Liver (tissue), 3 donors: ENCODE results near the gene GPN3.
"Not testable (repeated sequence)": the region's sequence is repeated elsewhere in the genome, so short reads cannot be mapped to it uniquely, and the experiment has no call there.

Experiments
- FOXA1 ChIP-seq: IDR thresholded peaks from 2 replicates; pipeline ENCODE4 v1.6.1; 2016; ENCODE audit warnings: antibody characterized with exemption
- FOXA2 ChIP-seq: IDR thresholded peaks from 2 replicates; pipeline ENCODE4 v1.6.1; 2016; ENCODE audit warnings: antibody characterized with exemption
- HNF4A ChIP-seq, 2 donors: conservative IDR thresholded peaks; 2 replicates each; pipeline ENCODE4 v1.6.1; 2016; ENCODE audit warnings: antibody characterized with exemption in 2 of 2, mild to moderate bottlenecking in 2 of 2
- RAD21 ChIP-seq, 2 donors: IDR thresholded peaks; 2 replicates each; pipeline ENCODE4 v1.6.1; 2016; ENCODE audit warnings: antibody characterized with exemption in 2 of 2, mild to moderate bottlenecking in 2 of 2
- RXRA ChIP-seq, 2 donors: IDR thresholded peaks; 2 replicates each; pipeline ENCODE4 v1.6.1; 2017 to 2018; ENCODE audit warnings: antibody characterized with exemption in 2 of 2, mild to moderate bottlenecking in 1 of 2
- SP1 ChIP-seq: IDR thresholded peaks from 2 replicates; pipeline ENCODE4 v1.6.1; 2018; ENCODE audit warnings: antibody characterized with exemption, mild to moderate bottlenecking
- TAF1 ChIP-seq: conservative IDR thresholded peaks from 2 replicates; pipeline ENCODE4 v1.6.1; 2016; ENCODE audit warnings: antibody characterized with exemption, mild to moderate bottlenecking
- YY1 ChIP-seq: IDR thresholded peaks from 2 replicates; pipeline ENCODE4 v1.6.1; 2016; ENCODE audit warnings: antibody characterized with exemption, mild to moderate bottlenecking
- TF ChIP-seq, protein P1 (sequence below): fragments of 150-350 bp; IDR thresholded peaks from 2 replicates; pipeline ENCODE4 v1.5.1; 2017; ENCODE audit warnings: improper control_type of control experiment, low read depth, low read length; ENCODE audit not compliant: missing input control
- TF ChIP-seq, protein P2 (sequence below): IDR thresholded peaks from 2 replicates; pipeline ENCODE4 v1.6.1; 2016; ENCODE audit warnings: antibody characterized with exemption
- TF ChIP-seq, protein P3 (sequence below): IDR thresholded peaks from 2 replicates; pipeline ENCODE4 v1.6.1; 2016; ENCODE audit warnings: antibody characterized with exemption, mild to moderate bottlenecking
- TF ChIP-seq, protein P4 (sequence below): IDR thresholded peaks from 2 replicates; pipeline ENCODE4 v1.6.1; 2016; ENCODE audit warnings: antibody characterized with exemption
- donor health status: healthy.
- donor health status: healthy.

DNA sequence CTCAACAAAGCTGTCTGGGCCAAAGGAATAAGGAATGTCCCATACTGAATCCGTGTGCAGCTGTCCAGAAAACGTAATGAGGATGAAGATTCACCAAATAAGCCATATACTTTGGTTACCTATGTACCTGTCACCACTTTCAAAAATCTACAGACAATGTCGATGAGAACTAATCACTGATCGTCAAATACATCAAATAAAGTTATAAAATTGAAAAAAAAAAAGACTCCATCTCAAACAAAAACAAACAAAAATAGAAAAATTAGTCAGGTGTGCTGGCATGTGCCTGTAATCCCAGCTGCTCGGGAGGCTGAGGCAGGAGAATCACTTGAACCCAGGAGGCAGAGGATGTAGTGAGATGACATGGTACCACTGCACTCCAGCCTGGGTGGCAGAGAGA lies 6.9 kb downstream of the GPN3 start:
- TF ChIP-seq, protein P1, sequence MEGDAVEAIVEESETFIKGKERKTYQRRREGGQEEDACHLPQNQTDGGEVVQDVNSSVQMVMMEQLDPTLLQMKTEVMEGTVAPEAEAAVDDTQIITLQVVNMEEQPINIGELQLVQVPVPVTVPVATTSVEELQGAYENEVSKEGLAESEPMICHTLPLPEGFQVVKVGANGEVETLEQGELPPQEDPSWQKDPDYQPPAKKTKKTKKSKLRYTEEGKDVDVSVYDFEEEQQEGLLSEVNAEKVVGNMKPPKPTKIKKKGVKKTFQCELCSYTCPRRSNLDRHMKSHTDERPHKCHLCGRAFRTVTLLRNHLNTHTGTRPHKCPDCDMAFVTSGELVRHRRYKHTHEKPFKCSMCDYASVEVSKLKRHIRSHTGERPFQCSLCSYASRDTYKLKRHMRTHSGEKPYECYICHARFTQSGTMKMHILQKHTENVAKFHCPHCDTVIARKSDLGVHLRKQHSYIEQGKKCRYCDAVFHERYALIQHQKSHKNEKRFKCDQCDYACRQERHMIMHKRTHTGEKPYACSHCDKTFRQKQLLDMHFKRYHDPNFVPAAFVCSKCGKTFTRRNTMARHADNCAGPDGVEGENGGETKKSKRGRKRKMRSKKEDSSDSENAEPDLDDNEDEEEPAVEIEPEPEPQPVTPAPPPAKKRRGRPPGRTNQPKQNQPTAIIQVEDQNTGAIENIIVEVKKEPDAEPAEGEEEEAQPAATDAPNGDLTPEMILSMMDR: not testable (repeated sequence)
- TF ChIP-seq, protein P2, sequence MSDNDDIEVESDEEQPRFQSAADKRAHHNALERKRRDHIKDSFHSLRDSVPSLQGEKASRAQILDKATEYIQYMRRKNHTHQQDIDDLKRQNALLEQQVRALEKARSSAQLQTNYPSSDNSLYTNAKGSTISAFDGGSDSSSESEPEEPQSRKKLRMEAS: not testable (repeated sequence)
- TF ChIP-seq, protein P3, sequence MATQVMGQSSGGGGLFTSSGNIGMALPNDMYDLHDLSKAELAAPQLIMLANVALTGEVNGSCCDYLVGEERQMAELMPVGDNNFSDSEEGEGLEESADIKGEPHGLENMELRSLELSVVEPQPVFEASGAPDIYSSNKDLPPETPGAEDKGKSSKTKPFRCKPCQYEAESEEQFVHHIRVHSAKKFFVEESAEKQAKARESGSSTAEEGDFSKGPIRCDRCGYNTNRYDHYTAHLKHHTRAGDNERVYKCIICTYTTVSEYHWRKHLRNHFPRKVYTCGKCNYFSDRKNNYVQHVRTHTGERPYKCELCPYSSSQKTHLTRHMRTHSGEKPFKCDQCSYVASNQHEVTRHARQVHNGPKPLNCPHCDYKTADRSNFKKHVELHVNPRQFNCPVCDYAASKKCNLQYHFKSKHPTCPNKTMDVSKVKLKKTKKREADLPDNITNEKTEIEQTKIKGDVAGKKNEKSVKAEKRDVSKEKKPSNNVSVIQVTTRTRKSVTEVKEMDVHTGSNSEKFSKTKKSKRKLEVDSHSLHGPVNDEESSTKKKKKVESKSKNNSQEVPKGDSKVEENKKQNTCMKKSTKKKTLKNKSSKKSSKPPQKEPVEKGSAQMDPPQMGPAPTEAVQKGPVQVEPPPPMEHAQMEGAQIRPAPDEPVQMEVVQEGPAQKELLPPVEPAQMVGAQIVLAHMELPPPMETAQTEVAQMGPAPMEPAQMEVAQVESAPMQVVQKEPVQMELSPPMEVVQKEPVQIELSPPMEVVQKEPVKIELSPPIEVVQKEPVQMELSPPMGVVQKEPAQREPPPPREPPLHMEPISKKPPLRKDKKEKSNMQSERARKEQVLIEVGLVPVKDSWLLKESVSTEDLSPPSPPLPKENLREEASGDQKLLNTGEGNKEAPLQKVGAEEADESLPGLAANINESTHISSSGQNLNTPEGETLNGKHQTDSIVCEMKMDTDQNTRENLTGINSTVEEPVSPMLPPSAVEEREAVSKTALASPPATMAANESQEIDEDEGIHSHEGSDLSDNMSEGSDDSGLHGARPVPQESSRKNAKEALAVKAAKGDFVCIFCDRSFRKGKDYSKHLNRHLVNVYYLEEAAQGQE: not testable (repeated sequence)
- not testable (repeated sequence) for TF ChIP-seq TAF1; RAD21 (IDR thresholded peaks at IDR 0.05); RXRA (IDR thresholded peaks at IDR 0.05); FOXA2; HNF4A (conservative IDR thresholded peaks at IDR 0.05); FOXA1; YY1; SP1
- TF ChIP-seq, protein P4, sequence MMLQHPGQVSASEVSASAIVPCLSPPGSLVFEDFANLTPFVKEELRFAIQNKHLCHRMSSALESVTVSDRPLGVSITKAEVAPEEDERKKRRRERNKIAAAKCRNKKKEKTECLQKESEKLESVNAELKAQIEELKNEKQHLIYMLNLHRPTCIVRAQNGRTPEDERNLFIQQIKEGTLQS: not testable (repeated sequence)
